8988T (cell line): ENCODE results near the gene ARNT2.

ENCODE experiments used
- DNase-seq: peaks from one replicate; pipeline ENCODE4 v3.0.0; 2011

The ARNT2 gene

GRCh38 chr15:80527406-80527805, 123.2 kb downstream of the ARNT2 start:
- no peak for DNase-seq

- DNase-seq, result no peak
These were observed 123.8 kb downstream of the ARNT2 start for GRCh38 chr15:80527961-80528360.

GRCh38 chr15:80530737-80531365, 126.7 kb downstream of the ARNT2 start:
- no peak for DNase-seq

GRCh38 chr15:80531388-80531787, 127.2 kb downstream of the ARNT2 start:
- no peak for DNase-seq

- no peak for DNase-seq
These were observed 127.6 kb downstream of the ARNT2 start for GRCh38 chr15:80531796-80532195.

GRCh38 chr15:80533790-80534333, 129.7 kb downstream of the ARNT2 start:
- no peak for DNase-seq

- no peak for DNase-seq
These were observed 132.0 kb downstream of the ARNT2 start for GRCh38 chr15:80536231-80536630.

GRCh38 chr15:80536716-80537115, 132.5 kb downstream of the ARNT2 start:
- no peak for DNase-seq

- no peak for DNase-seq
These were observed 140.9 kb downstream of the ARNT2 start for GRCh38 chr15:80545078-80545477.

GRCh38 chr15:80547264-80547663, 143.1 kb downstream of the ARNT2 start:
- DNase-seq, result no peak

GRCh38 chr15:80549191-80549590, 145.0 kb downstream of the ARNT2 start:
- no peak for DNase-seq

GRCh38 chr15:80549654-80550053, 145.5 kb downstream of the ARNT2 start:
- no peak for DNase-seq

- no peak for DNase-seq
These were observed 146.2 kb downstream of the ARNT2 start for GRCh38 chr15:80550219-80550907.

- DNase-seq, result no peak
These were observed 146.7 kb downstream of the ARNT2 start for GRCh38 chr15:80550908-80551260.

GRCh38 chr15:80551348-80551747, 147.2 kb downstream of the ARNT2 start:
- no peak for DNase-seq

GRCh38 chr15:80554560-80554959, 150.4 kb downstream of the ARNT2 start:
- DNase-seq, result no peak

GRCh38 chr15:80556694-80557367, 152.6 kb downstream of the ARNT2 start:
- no peak for DNase-seq

- no peak for DNase-seq
These were observed 153.5 kb downstream of the ARNT2 start for GRCh38 chr15:80557441-80558234.

GRCh38 chr15:80558631-80559319, 154.6 kb downstream of the ARNT2 start:
- no peak for DNase-seq

GRCh38 chr15:80559320-80559693, 155.1 kb downstream of the ARNT2 start:
- DNase-seq, result no peak

GRCh38 chr15:80559761-80560160, 155.6 kb downstream of the ARNT2 start:
- no peak for DNase-seq

GRCh38 chr15:80560601-80561400, 156.6 kb downstream of the ARNT2 start:
- no peak for DNase-seq
